GM12891 (cell line): ENCODE measurements around the gene SERBP1.

Source experiments
- PAX5 ChIP-seq: IDR thresholded peaks from 2 replicates; pipeline ENCODE4 v1.6.1; 2011; ENCODE audit warnings: low read length, moderate library complexity, mild to moderate bottlenecking; ENCODE audit not compliant: insufficient read depth, severe bottlenecking
- POLR2A ChIP-seq: IDR thresholded peaks from 2 replicates; pipeline ENCODE4 v1.6.1; 2011; ENCODE audit warnings: low read depth, low read length, control low read depth
- POLR2AphosphoS5 ChIP-seq: IDR thresholded peaks from 2 replicates; pipeline ENCODE4 v1.6.1; 2011; ENCODE audit warnings: low read depth, low read length, control low read depth
- POU2F2 ChIP-seq: IDR thresholded peaks from 2 replicates; pipeline ENCODE4 v1.6.1; 2011; ENCODE audit warnings: low read depth, mild to moderate bottlenecking, control low read depth, low read length, moderate library complexity
- SPI1 ChIP-seq: IDR thresholded peaks from 2 replicates; pipeline ENCODE4 v1.6.1; 2011; ENCODE audit warnings: low read depth, low read length, control low read depth
- TAF1 ChIP-seq: IDR thresholded peaks from 2 replicates; pipeline ENCODE4 v1.6.1; 2011; ENCODE audit warnings: low read depth, low read length, control low read depth

GRCh38 chr1:67441183-67441582, 11.0 kb upstream of the SERBP1 start:
- TF ChIP-seq SPI1 (no peak), POLR2AphosphoS5 (no peak), POLR2A (no peak), TAF1 (no peak), POU2F2 (no peak), PAX5 (no peak)
